GM23338 (cell line): ENCODE results near the gene PPP2R2B.

Source experiments
- CTCF ChIP-seq, 2 experiments: fragments of 200-600 bp in 1 of 2; sonication (generic) in 1 of 2; conservative IDR thresholded peaks; 2 replicates each; pipeline versions ENCODE4 v1.5.1 to v1.6.1; 2016 to 2017; ENCODE audit warnings: antibody characterized with exemption in 2 of 2, low read depth in 2 of 2, mild to moderate bottlenecking in 2 of 2, moderate library complexity in 1 of 2
- EZH2 ChIP-seq: fragments of 200-600 bp; sonication (generic); IDR thresholded peaks from one replicate; pipeline ENCODE4 v1.8.0; 2017; ENCODE audit warnings: antibody characterized with exemption, mild to moderate bottlenecking, low read depth; ENCODE audit not compliant: unreplicated experiment
- EZH2phosphoT487 ChIP-seq: fragments of 200-600 bp; sonication (generic); IDR thresholded peaks from one replicate; pipeline ENCODE4 v1.8.1; 2018; ENCODE audit warnings: antibody characterized with exemption; ENCODE audit not compliant: unreplicated experiment
- JUNB ChIP-seq: IDR thresholded peaks from one replicate; pipeline ENCODE4 v1.6.1; 2016; ENCODE audit warnings: antibody characterized with exemption; ENCODE audit not compliant: unreplicated experiment
- NANOG ChIP-seq: IDR thresholded peaks from 2 replicates; pipeline ENCODE4 v1.6.1; 2016; ENCODE audit warnings: antibody characterized with exemption, borderline replicate concordance

DNA sequence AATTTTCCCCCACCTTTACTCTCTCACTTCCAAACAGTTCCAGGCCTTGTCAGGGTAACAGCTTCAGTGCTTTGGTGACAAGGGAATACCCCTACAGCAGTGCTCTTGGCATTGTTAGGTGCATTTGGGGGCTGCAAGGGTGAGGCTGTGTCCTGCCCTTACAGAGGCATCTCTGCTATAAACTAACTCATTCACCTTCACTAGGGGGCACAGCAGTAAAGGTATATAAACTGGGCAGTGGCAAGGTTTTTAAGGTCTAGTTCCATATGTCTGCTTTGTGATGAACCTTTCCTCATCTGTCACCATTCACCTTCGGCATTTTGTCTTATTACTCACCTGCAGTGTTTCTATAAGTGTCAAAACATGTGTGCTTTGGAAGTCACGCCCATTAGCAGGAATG lies 283.5 kb downstream of the PPP2R2B start:
- peak; percentile 18 to 50; a peak in 3 of 4 replicates for TF ChIP-seq CTCF (conservative IDR thresholded peaks at IDR 0.05; ENCODE audit: low read depth in 2 of 2)
- no peak for TF ChIP-seq EZH2
- TF ChIP-seq NANOG: no peak
- no peak for TF ChIP-seq EZH2phosphoT487
- no peak for TF ChIP-seq JUNB
